Astrocyte of the spinal cord (primary cell): Measurements from ENCODE around the gene HOXC4.

ENCODE experiments used
- DNase-seq: peaks from one replicate; pipeline ENCODE4 v3.0.0; 2011; ENCODE audit warnings: low read depth, low spot score
- H3K4me3 ChIP-seq: 2 replicates; pipeline ENCODE4 v1.5.1; 2011; ENCODE audit warnings: low read depth, mild to moderate bottlenecking, low read length, moderate library complexity
- in situ Hi-C: cut with HindIII; loops from 2 replicates; pipeline ENCODE4 v1.10.0; 2017; ENCODE audit warnings: low sequenced_read_pairs
- TF ChIP-seq, protein P1 (sequence below): IDR thresholded peaks from 2 replicates; pipeline ENCODE4 v1.5.1; 2012; ENCODE audit warnings: low read depth, mild to moderate bottlenecking, low read length, inconsistent platforms

The HOXC4 gene

DNA sequence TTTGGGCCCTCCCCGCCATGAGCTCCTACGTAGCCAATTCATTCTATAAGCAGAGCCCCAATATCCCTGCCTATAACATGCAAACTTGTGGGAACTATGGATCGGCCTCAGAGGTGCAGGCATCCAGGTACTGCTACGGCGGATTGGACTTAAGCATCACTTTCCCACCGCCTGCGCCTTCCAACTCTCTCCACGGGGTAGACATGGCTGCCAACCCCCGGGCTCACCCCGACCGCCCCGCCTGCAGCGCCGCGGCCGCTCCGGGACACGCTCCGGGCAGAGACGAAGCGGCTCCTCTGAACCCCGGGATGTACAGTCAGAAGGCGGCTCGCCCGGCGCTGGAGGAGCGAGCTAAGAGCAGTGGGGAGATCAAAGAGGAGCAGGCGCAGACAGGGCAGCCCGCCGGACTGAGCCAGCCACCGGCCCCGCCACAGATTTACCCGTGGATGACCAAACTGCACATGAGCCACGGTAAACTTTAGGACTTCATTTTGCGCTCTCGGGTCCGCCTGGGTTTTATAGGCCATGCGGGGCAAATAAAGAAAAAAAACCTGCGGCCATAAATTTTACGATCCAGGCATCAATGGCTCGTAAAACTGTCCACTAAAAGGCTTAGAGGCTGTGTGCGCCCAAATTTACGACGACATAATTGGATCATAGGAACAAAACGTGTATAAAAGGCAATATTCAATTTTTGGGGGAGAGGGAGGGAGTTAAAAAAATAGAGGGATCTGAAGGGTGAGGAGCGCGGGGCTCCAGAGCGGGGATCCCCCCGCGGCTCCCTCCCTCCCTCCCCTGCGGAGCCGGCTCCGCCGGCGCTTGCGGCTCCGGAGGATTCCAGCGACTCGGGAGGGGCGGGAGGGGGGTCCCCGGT, 20.3 kb upstream of the HOXC4 start:
- TF ChIP-seq, protein P1, sequence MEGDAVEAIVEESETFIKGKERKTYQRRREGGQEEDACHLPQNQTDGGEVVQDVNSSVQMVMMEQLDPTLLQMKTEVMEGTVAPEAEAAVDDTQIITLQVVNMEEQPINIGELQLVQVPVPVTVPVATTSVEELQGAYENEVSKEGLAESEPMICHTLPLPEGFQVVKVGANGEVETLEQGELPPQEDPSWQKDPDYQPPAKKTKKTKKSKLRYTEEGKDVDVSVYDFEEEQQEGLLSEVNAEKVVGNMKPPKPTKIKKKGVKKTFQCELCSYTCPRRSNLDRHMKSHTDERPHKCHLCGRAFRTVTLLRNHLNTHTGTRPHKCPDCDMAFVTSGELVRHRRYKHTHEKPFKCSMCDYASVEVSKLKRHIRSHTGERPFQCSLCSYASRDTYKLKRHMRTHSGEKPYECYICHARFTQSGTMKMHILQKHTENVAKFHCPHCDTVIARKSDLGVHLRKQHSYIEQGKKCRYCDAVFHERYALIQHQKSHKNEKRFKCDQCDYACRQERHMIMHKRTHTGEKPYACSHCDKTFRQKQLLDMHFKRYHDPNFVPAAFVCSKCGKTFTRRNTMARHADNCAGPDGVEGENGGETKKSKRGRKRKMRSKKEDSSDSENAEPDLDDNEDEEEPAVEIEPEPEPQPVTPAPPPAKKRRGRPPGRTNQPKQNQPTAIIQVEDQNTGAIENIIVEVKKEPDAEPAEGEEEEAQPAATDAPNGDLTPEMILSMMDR, result no peak
- in situ Hi-C loops, result no loop called here
- H3K4me3 ChIP-seq, result peak overlapping the region; percentile 45
- DNase-seq, result peak; percentile 67

DNA sequence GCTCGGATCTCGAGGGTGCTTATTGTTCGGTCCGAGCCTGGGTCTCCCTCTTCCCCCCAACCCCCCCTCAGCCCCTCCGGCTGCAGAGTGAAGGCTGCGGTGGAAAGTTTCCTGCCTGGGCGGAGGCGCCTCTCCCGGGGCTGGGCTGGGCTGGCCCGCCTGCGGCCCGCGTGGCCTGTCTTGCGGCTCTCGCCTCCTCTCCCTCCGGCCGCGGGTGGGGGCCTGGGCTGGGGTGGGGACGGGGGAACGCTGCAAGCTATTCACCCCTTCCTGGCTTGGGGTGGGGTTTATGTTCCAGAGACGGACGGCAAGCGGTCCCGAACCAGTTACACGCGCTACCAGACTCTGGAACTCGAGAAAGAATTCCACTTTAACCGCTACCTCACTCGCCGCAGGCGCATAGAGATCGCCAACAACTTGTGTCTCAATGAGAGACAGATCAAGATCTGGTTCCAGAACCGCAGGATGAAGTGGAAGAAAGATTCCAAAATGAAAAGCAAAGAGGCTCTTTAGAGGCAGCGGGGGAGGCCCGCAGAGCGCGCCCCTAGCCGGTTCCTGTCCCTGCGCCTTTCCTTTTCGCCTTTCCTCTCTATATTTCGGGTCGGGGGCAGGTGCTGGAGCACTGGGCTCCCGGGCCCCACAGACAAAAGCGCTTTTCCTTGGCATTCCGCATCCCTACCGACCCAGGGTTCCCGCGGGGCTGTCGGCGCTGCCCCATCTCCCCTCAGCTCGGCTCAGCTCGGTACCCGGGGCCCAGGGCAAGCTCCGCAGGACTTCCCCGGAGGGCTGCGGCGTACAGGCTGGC, 19.5 kb upstream of the HOXC4 start:
- TF ChIP-seq, protein P1, result no peak
- DNase-seq, result peak; percentile 80
- in situ Hi-C loops, result no loop called here
- H3K4me3 ChIP-seq, result peak overlapping the region; percentile 45

DNA sequence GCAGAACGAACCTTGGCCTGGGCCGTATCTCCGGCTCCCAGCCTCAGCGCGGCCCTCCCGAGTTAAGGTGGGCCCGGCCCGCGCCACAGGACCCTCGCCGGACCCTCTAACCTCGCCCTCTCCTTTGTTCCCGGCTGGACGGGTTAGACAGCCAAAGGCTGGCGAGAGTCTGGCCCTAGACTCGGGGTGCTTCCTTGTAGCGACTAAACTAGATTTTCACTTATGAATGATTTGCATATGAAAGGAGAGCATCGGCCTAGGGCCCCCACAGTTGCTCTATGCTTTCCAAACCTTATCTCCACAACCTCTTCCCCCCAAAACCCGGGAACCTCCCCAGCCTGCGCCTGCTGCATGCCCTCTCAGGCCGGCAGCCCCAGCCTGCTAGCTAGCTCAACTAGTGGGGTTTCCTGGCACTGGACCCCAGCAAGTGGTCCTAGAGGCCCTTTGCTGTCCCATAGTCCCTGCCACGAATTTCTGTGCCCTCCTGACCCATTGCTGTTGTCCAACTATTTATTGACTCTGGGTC, 18.8 kb upstream of the HOXC4 start:
- TF ChIP-seq, protein P1, result no peak
- in situ Hi-C loops, result no loop called here

DNA sequence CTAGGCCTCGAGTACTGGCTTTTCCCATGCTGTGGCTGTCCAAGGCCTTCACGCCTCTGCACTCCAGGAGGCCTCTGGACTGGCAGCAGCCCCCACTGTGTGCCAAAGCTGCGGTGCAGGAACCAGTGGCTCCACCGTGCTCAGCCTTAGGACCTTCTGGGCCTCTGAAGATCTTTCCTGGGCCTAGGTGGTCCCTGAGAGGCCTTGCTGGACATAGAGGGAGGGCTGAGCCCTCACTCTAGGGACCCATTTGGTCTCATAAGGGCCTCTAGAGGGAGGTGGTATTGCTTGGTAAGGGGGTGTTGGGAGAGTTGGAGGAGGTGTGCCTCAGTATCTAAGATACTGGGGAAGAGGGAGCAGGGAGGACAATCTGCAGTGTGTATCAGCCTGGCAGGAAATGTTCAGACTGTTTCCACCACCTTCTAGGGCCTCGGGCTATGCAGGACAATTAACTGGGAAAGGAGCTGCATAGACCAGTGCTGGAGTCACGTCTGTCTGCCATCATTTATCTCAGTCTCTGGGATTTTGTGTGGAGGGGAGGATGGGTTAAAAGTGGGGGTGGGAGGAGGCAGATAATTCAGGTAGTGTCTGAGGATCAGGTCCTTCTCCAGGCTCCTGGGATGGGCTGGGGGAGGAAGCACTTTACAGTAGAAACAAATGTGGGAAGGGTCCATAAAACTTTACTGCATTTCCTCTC, 17.9 kb upstream of the HOXC4 start:
- TF ChIP-seq, protein P1, result no peak
- DNase-seq, result no peak
- H3K4me3 ChIP-seq, result no peak overlapping the region
- in situ Hi-C loops, result no loop called here

More for the DNA sequence above, 18.8 kb upstream of the HOXC4 start:
- peak overlapping the region; percentile 45 for H3K4me3 ChIP-seq
- DNase-seq, result no peak

- H3K4me3 ChIP-seq, result no peak overlapping the region
- in situ Hi-C loops, result no loop called here
- DNase-seq, result no peak
- TF ChIP-seq, protein P1, result peak; percentile 32
Observed at GRCh38 chr12:54036620-54037359, 16.8 kb upstream of the HOXC4 start.
